Midbrain (tissue), 1 donor: Measurements from ENCODE around the gene BLTP3A.
"Not testable (repeated sequence)": the region's sequence is repeated elsewhere in the genome, so short reads cannot be mapped to it uniquely, and the experiment has no call there.

Source experiments
- DNase-seq: peaks from one replicate; lab custom pipeline; 2025; lab: John Stamatoyannopoulos, UW

The BLTP3A gene, protein sequence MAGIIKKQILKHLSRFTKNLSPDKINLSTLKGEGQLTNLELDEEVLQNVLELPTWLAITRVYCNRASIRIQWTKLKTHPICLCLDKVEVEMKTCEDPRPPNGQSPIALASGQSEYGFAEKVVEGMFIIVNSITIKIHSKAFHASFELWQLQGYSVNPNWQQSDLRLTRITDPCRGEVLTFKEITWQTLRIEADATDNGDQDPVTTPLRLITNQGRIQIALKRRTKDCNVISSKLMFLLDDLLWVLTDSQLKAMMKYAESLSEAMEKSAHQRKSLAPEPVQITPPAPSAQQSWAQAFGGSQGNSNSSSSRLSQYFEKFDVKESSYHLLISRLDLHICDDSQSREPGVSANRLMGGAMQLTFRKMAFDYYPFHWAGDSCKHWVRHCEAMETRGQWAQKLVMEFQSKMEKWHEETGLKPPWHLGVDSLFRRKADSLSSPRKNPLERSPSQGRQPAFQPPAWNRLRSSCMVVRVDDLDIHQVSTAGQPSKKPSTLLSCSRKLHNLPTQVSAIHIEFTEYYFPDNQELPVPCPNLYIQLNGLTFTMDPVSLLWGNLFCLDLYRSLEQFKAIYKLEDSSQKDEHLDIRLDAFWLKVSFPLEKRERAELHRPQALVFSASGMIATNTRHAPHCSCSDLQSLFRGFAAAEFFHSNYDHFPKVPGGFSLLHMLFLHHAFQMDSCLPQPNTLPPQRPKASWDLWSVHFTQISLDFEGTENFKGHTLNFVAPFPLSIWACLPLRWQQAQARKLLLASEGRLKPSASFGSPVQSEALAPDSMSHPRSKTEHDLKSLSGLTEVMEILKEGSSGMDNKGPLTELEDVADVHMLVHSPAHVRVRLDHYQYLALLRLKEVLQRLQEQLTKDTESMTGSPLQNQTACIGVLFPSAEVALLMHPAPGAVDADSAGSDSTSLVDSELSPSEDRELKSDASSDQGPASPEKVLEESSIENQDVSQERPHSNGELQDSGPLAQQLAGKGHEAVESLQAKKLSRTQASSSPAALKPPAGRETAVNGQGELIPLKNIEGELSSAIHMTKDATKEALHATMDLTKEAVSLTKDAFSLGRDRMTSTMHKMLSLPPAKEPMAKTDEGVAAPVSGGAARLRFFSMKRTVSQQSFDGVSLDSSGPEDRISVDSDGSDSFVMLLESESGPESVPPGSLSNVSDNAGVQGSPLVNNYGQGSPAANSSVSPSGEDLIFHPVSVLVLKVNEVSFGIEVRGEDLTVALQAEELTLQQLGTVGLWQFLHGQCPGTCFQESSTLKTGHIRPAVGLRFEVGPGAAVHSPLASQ (N-terminal part only)

DNA sequence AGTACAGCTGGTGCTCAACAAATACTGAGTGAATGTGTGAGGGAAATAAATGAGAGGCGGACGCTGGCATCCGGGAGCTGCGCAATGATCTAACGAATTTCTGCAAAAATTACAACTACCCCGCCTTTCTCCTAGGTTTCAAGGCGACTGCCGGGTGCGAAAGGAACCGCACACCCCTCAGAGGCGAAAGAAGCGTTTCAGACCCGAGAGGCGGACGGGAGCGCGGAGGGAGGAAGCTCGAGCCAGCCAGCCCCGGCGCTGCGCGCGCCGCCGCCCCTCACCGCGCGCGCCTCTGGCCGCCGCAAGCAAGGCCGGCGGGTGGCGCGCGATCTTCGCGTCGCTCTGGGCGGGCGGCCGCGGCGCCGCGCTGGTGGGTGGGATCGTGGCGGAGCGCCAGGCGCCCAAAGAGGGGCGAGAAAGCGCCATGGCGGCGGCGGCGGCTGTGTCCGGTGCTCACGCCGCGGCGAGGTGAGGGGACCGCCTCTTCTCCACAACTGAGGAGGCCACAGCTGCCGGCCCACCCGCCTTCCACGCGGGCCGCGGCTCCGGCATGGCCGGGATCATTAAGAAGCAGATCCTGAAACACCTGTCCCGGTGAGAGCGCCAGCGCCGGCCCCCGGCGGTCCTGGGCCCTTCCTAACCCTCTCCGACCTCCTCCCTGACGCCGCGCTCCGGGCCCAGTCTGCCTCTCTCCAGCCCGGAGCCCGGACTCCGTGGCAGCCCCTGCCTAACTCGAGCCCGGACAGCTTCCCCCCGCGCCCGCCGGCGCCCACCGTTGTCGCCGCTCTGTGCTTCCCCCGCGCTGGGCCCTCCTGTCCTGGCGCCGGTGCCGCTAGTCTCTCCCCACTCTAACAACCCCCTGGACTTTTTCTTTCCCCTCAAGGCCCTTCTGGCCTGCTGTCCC lies at the start of gene BLTP3A:
Gene BLTP3A, plus strand, starts transcription at position 383 of the 904 bp plus-strand sequence. Its CDS starts 168 bp downstream, at position 551.
- DNase-seq: peak; percentile 75

DNA sequence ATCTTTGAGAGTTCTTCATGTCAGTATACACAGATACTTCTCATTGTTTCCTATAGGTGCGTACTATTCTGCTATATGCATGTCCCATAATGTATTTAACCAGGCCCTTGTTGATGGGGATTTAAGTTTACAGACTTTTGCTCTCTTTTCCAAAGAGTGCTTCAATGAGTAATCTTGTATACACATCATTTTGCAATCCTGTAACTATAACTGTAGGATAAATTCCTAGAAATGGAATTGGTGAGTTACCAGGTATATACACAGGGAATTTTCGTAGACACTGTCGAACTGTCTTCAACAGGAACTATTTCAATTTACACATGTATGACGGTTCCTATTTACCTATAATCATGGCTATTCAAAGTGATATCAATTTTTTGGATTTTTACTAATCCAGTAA lies 49.8 kb upstream of the BLTP3A start:
- no peak for DNase-seq

GRCh38 chr6:34743625-34744293 lies 48.1 kb upstream of the BLTP3A start:
- no peak for DNase-seq

DNA sequence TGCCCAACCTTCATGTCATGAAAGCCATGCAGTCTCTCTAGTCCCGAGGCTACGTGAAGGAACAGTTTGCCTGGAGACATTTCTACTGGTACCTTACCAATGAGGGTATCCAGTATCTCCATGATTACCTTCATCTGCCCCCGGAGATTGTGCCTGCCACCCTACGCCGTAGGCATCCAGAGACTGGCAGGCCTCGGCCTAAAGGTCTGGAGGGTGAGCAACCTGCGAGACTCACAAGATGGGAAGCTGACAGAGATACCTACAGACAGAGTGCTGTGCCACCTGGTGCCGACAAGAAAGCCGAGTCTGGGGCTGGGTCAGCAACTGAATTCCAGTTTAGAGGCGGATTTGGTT lies 47.6 kb upstream of the BLTP3A start:
- not testable (repeated sequence) for DNase-seq

DNA sequence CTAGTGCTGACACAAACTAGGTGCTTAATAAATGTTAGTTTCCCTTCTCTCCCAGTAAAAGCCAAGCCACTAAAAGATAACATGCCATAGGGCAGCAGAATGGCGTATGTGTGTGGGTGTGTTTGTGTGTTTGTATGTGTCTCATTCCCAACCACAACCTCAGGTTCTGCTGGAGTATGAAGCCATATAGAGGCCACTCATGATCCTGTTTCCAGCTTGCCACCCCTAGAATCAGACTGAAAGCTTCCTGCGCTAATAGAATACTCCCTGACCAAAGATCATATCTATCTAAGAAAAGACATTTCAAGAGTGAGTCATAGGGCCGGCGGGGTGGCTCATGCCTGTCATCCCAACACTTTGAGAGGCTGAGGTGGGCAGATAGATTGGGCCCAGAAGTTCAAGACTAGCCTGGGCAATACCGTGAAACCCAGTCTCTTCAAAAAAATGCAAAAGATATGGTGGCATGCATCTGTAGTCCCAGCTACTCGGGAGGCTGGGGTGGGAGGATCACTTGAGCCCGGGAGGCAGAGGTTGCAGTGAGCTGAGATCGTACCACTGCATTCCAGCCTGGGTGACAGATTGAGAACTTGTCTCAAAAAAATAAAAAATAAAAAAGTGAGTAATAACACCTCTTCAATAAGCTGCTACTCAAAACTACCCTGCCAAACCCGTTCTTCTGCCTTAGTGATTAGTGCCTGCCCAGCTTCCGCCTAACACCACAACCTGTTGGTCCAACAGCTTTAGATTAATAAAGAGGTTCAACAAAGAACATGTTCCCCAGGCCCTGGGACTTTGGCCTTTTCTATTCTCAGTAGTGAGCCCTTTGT lies 46.4 kb upstream of the BLTP3A start:
- DNase-seq: no peak

DNA sequence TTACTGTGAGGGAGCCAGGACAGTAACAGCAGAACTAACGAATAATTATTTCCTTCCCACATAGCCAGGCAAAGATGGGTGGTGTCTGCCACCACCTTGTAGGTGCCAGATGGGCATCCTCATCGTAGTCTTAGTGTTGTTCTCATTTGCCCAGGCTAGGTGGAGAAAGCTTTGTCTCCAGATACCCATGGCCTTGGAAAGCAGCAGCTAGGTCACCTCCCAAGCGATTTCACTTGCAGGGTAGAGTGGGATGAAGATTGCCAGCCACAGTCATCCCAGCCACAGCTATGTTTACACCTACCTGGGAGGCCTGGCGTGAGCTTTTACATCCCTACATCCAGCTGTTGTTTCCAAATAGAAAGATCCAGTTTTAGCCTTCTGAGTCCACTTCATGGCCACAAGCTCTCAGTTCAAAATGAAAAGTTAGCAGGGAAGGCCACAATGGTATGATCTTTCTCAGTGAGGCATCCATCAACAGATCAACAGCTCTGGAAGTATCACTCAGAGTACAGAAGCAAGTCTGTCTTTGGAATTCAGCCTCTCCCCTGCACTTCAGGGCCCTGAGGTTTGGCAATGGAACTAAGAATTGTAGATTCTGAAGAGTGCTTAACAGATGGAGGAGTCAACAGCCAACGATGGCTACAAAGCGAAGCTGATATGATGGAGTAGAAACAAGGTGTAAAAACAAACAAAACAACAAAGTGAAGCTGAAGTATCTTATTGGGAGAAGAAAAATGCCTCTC lies 45.6 kb upstream of the BLTP3A start:
- DNase-seq: no peak

GRCh38 chr6:34748757-34749156 lies 43.1 kb upstream of the BLTP3A start:
- DNase-seq: no peak

DNA sequence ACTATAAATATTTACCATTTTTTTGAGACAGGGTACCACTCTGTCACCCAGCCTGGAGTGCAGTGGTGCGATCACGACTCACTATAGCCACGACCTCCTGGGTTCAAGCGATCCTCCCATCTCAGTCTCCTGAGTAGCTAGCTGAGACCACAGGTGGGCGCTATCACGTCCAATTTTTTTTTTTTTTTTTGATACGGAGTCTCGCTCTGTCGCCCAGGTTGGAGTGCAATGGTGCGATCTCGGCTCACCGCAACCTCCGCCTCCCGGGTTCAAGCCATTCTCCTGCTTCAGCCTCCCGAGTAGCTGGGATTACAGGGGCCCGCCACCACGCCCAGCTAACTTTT lies 35.4 kb upstream of the BLTP3A start:
- DNase-seq: not testable (repeated sequence)

DNA sequence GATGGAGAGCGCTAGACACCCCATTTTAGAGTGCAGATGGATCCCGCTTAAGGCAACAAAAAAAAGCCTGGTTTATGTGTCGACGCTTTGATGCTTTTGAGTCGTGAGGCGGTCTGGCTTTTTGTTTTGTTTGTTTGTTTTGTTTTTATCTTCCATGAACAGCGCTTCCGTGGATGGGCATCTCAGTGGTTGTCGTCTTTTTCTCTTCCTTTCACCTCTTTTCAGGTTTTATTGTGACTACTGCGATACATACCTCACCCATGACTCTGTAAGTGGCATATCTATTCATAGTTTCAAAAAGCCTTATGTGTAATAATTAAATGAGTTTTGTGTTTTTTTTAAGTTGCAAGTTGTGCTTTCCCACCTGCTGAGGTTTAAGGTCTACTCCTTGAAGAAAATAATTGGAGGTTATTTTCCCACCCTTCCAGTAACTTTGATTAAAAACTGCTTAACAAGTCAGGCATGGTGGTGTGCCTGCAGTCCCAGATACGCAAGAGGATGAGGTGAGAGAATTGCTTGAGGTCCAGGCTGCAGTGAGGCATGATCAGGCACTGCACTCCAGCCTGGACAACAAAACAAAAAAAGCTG lies 34.1 kb upstream of the BLTP3A start:
- DNase-seq: no peak

- DNase-seq: no peak
Measured at GRCh38 chr6:34760108-34760507, 31.8 kb upstream of the BLTP3A start.

DNA sequence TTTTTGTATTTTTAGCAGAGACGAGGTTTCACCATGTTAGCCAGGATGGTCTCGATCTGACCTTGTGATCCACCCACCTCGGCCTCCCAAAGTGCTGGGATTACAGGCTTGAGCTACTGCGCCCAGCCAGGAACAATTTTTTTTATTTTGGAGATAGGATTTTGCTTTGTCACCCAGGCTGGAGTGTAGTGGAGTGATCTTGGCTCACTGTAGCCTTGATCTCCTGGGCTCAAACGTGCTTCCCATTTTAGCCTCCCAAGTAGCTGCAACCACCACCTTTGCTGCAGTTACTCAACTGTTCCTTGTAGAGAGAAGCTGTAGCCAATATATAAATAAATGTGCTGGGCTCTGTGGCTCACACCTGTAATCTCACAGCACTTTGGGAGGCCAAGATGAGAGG lies 30.2 kb upstream of the BLTP3A start:
- DNase-seq: not testable (repeated sequence)

GRCh38 chr6:34768148-34768547 lies 23.7 kb upstream of the BLTP3A start:
- DNase-seq: no peak

GRCh38 chr6:34771727-34772126 lies 20.2 kb upstream of the BLTP3A start:
- no peak for DNase-seq

GRCh38 chr6:34772940-34773339 lies 18.9 kb upstream of the BLTP3A start:
- no peak for DNase-seq

- no peak for DNase-seq
Measured at GRCh38 chr6:34773916-34774315, 18.0 kb upstream of the BLTP3A start.

- no peak for DNase-seq
Measured at GRCh38 chr6:34774967-34775366, 16.9 kb upstream of the BLTP3A start.

DNA sequence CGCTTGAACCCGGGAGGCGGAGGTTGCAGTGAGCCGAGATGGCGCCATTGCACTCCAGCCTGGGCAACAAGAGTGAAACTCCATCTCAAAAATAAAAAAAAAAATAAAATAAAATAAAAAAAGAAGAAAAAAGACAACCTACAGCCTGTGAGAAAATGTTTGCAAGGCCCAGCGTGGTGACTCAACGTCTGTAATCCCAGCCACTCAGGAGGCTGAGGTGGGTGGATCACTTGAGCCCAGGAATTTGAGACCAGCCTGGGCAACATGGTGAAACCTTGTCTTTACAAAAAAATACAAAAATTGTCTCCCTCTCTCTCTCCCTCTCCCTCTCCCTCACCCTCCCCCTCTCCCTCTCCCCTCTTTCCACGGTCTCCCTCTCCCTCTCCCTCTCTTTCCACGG lies 6.5 kb upstream of the BLTP3A start:
- not testable (repeated sequence) for DNase-seq

GRCh38 chr6:34787152-34787551 lies 4.7 kb upstream of the BLTP3A start:
- not testable (repeated sequence) for DNase-seq

GRCh38 chr6:34788111-34788510 lies 3.8 kb upstream of the BLTP3A start:
- DNase-seq: no peak
